Measurements from ENCODE around the gene MFAP2.

DNA sequence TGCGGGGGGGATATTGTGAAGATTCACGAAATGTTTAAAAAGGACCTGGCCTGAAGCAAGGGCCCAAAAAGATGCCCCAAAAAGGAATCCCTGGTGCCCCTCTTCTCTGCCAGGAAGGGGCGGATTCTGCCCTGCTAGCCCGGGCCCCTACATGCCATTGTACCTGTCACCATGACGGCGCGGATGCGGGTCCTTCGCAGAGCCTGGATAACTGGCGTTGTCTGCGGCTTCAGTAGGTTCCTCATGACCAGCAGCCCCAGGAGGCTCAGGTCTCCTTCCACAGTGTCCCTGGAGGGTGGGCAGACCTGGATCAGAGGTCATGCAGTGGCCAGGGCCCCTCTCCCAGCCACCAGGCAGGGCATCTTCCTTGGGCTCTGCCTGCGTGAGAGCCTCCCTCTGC lies 11.2 kb upstream of the MFAP2 start:
- TF ChIP-seq, protein P1, sequence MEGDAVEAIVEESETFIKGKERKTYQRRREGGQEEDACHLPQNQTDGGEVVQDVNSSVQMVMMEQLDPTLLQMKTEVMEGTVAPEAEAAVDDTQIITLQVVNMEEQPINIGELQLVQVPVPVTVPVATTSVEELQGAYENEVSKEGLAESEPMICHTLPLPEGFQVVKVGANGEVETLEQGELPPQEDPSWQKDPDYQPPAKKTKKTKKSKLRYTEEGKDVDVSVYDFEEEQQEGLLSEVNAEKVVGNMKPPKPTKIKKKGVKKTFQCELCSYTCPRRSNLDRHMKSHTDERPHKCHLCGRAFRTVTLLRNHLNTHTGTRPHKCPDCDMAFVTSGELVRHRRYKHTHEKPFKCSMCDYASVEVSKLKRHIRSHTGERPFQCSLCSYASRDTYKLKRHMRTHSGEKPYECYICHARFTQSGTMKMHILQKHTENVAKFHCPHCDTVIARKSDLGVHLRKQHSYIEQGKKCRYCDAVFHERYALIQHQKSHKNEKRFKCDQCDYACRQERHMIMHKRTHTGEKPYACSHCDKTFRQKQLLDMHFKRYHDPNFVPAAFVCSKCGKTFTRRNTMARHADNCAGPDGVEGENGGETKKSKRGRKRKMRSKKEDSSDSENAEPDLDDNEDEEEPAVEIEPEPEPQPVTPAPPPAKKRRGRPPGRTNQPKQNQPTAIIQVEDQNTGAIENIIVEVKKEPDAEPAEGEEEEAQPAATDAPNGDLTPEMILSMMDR (IDR thresholded peaks at IDR 0.05) = no peak
- TF ChIP-seq POLR2A (IDR thresholded peaks at IDR 0.05) = no peak
